Retina (tissue), 1 donor: ENCODE results near the gene UMOD.
"Not testable (repeated sequence)": the region's sequence is repeated elsewhere in the genome, so short reads cannot be mapped to it uniquely, and the experiment has no call there.

Experiments used
- DNase-seq: peaks from one replicate; pipeline ENCODE4 v3.0.0-alpha.2; 2016

Gene UMOD

GRCh38 chr16:20359997-20360396 is 7.5 kb upstream of the UMOD start:
- DNase-seq: no peak

GRCh38 chr16:20355114-20355782 is 2.7 kb upstream of the UMOD start:
- no peak for DNase-seq

GRCh38 chr16:20353379-20353778 is 864 bp upstream of the UMOD start:
- no peak for DNase-seq

GRCh38 chr16:20349615-20350014 is 2.9 kb downstream of the UMOD start:
- DNase-seq: no peak

- peak; percentile 38 for DNase-seq
These were observed 3.9 kb downstream of the UMOD start for GRCh38 chr16:20348365-20349185.

GRCh38 chr16:20347666-20348364 is 4.7 kb downstream of the UMOD start:
- DNase-seq: no peak

- DNase-seq: no peak
These were observed 7.9 kb downstream of the UMOD start for GRCh38 chr16:20344611-20345010.

- DNase-seq: no peak
These were observed 12.8 kb downstream of the UMOD start for GRCh38 chr16:20339744-20340143.

GRCh38 chr16:20336955-20337354 is 15.6 kb downstream of the UMOD start:
- no peak for DNase-seq

GRCh38 chr16:20334396-20334795 is 18.1 kb downstream of the UMOD start:
- no peak for DNase-seq

- no peak for DNase-seq
These were observed 19.4 kb downstream of the UMOD start for GRCh38 chr16:20333120-20333519.

GRCh38 chr16:20332411-20332810 is 20.1 kb downstream of the UMOD start:
- no peak for DNase-seq

GRCh38 chr16:20331635-20332034 is 20.9 kb downstream of the UMOD start:
- no peak for DNase-seq

GRCh38 chr16:20329392-20330138 is 22.9 kb downstream of the UMOD start:
- DNase-seq: no peak

GRCh38 chr16:20327444-20328041 is 25.0 kb downstream of the UMOD start, which contains the start of gene GP2:
GP2 (minus strand) TSS chr16:20327513; CDS start chr16:20326431, 1,082 bp downstream.
- DNase-seq: no peak

- DNase-seq: no peak
These were observed 26.2 kb downstream of the UMOD start for GRCh38 chr16:20326321-20326720.

GRCh38 chr16:20325005-20325404 is 27.5 kb downstream of the UMOD start:
- DNase-seq: no peak

GRCh38 chr16:20323591-20324117 is 28.9 kb downstream of the UMOD start:
- DNase-seq: no peak

GRCh38 chr16:20322696-20323095 is 29.8 kb downstream of the UMOD start:
- DNase-seq: no peak

GRCh38 chr16:20321671-20322070 is 30.8 kb downstream of the UMOD start:
- no peak for DNase-seq

- DNase-seq: not testable (repeated sequence)
These were observed 31.5 kb downstream of the UMOD start for GRCh38 chr16:20321051-20321450.

- DNase-seq: no peak
These were observed 31.9 kb downstream of the UMOD start for GRCh38 chr16:20320592-20320991.
